ENCODE data around the gene TMEM63A. TPM values are rescaled to one million over a fixed set of nuclear protein-coding genes. Genes with fewer than 3 reads are reported as not detected.

Gene TMEM63A
- total and polyA plus RNA-seq, 2 experiments from 2014 or later: 11.9 to 13.5 TPM

- Histone ChIP-seq H3K9me2 (ENCODE audit: insufficient read depth) (no peaks in the 10 kb centered on the region), H3K4me3 (no peak overlapping the region), H3K9me3 (ENCODE audit: low read depth) (no peaks in the 10 kb centered on the region), H3K4me2 (ENCODE audit: unreplicated experiment) (no peak overlapping the region), H3K27ac (no peak overlapping the region), H3K36me3 (ENCODE audit: low read depth) (no peaks in the 10 kb centered on the region), H3F3A (ENCODE audit: insufficient read depth) (no peaks in the 10 kb centered on the region), H4K20me1 (ENCODE audit: insufficient read depth) (no peaks in the 10 kb centered on the region), H3K79me2 (ENCODE audit: insufficient read depth) (no peaks in the 10 kb centered on the region), H2AFZ (no peak overlapping the region), H3K9ac (no peak overlapping the region), H3K27me3 (replicated peaks; ENCODE audit: insufficient read depth) (no peaks in the 10 kb centered on the region), H3K4me1 (ENCODE audit: insufficient read depth) (no peaks in the 10 kb centered on the region)
- TF ChIP-seq EZH2phosphoT487 (IDR thresholded peaks at IDR 0.05; ENCODE audit: insufficient read depth, low read depth): no peak
- TF ChIP-seq EZH2 (IDR thresholded peaks at IDR 0.05; ENCODE audit: insufficient read depth, poor library complexity, severe bottlenecking): no peak
- WGBS, 2 experiments (ENCODE audit: low coverage in 1 of 2, low lambda C conversion rate in 2 of 2, missing lambda C conversion rate in 2 of 2): 83 to 89% methylated on average over 20 of the region's 20 CpGs
- in situ Hi-C loops (cut with MboI): no loop called here
- no peak for DNase-seq
Measured at GRCh38 chr1:225846331-225847310, 35.6 kb downstream of the TMEM63A start.

- H3K4me3 ChIP-seq: no peak overlapping the region
- 40 to 56% methylated on average over 11 to 13 of the region's 13 CpGs for WGBS, 2 experiments (ENCODE audit: low coverage in 1 of 2, low lambda C conversion rate in 2 of 2, missing lambda C conversion rate in 2 of 2)
- no peaks in the 10 kb centered on the region for H3K4me1 ChIP-seq (ENCODE audit: insufficient read depth)
- H3K79me2 ChIP-seq (ENCODE audit: insufficient read depth): no peaks in the 10 kb centered on the region
- in situ Hi-C loops (cut with MboI): no loop called here
- DNase-seq: peak; percentile 90
- no peaks in the 10 kb centered on the region for H3K36me3 ChIP-seq (ENCODE audit: low read depth)
- no peaks in the 10 kb centered on the region for H4K20me1 ChIP-seq (ENCODE audit: insufficient read depth)
- H3K4me2 ChIP-seq (ENCODE audit: unreplicated experiment): no peak overlapping the region
- H3K9me2 ChIP-seq (ENCODE audit: insufficient read depth): no peaks in the 10 kb centered on the region
- no peaks in the 10 kb centered on the region for H3K9me3 ChIP-seq (ENCODE audit: low read depth)
- no peak overlapping the region for H2AFZ ChIP-seq
- H3K27ac ChIP-seq: no peak overlapping the region
- H3K27me3 ChIP-seq (replicated peaks; ENCODE audit: insufficient read depth): no peaks in the 10 kb centered on the region
- no peak overlapping the region for H3K9ac ChIP-seq
- H3F3A ChIP-seq (ENCODE audit: insufficient read depth): no peaks in the 10 kb centered on the region
- TF ChIP-seq EZH2phosphoT487 (IDR thresholded peaks at IDR 0.05; ENCODE audit: insufficient read depth, low read depth) (no peak), EZH2 (IDR thresholded peaks at IDR 0.05; ENCODE audit: insufficient read depth, poor library complexity, severe bottlenecking) (no peak)
Measured at GRCh38 chr1:225845571-225846259, 36.5 kb downstream of the TMEM63A start.

GRCh38 chr1:225845097-225845496, 37.1 kb downstream of the TMEM63A start:
- Histone ChIP-seq H3K27ac (no peak overlapping the region), H3K4me2 (ENCODE audit: unreplicated experiment) (no peak overlapping the region), H3K36me3 (ENCODE audit: low read depth) (no peaks in the 10 kb centered on the region), H3K4me1 (ENCODE audit: insufficient read depth) (no peaks in the 10 kb centered on the region), H3K9ac (no peak overlapping the region), H3K79me2 (ENCODE audit: insufficient read depth) (no peaks in the 10 kb centered on the region), H2AFZ (no peak overlapping the region), H3K27me3 (replicated peaks; ENCODE audit: insufficient read depth) (no peaks in the 10 kb centered on the region), H3K4me3 (no peak overlapping the region), H3K9me2 (ENCODE audit: insufficient read depth) (no peaks in the 10 kb centered on the region), H3K9me3 (ENCODE audit: low read depth) (no peaks in the 10 kb centered on the region), H3F3A (ENCODE audit: insufficient read depth) (no peaks in the 10 kb centered on the region), H4K20me1 (ENCODE audit: insufficient read depth) (no peaks in the 10 kb centered on the region)
- WGBS, 2 experiments (ENCODE audit: low coverage in 1 of 2, low lambda C conversion rate in 2 of 2, missing lambda C conversion rate in 2 of 2): 76 to 88% methylated on average over 6 to 14 of the region's 14 CpGs
- TF ChIP-seq EZH2phosphoT487 (IDR thresholded peaks at IDR 0.05; ENCODE audit: insufficient read depth, low read depth): no peak
- no peak for TF ChIP-seq EZH2 (IDR thresholded peaks at IDR 0.05; ENCODE audit: insufficient read depth, poor library complexity, severe bottlenecking)
- in situ Hi-C loops (cut with MboI): no loop called here
- no peak for DNase-seq

GRCh38 chr1:225844236-225845061, 37.7 kb downstream of the TMEM63A start:
- Histone ChIP-seq H3K9me3 (ENCODE audit: low read depth) (no peaks in the 10 kb centered on the region), H3K4me2 (ENCODE audit: unreplicated experiment) (no peak overlapping the region), H3K4me3 (no peak overlapping the region), H3K27me3 (replicated peaks; ENCODE audit: insufficient read depth) (no peaks in the 10 kb centered on the region), H3K9ac (no peak overlapping the region), H3K79me2 (ENCODE audit: insufficient read depth) (no peaks in the 10 kb centered on the region), H3K36me3 (ENCODE audit: low read depth) (no peaks in the 10 kb centered on the region), H2AFZ (no peak overlapping the region), H3F3A (ENCODE audit: insufficient read depth) (no peaks in the 10 kb centered on the region), H4K20me1 (ENCODE audit: insufficient read depth) (no peaks in the 10 kb centered on the region), H3K4me1 (ENCODE audit: insufficient read depth) (no peaks in the 10 kb centered on the region), H3K27ac (no peak overlapping the region), H3K9me2 (ENCODE audit: insufficient read depth) (no peaks in the 10 kb centered on the region)
- DNase-seq: no peak
- in situ Hi-C loops (cut with MboI): no loop called here
- TF ChIP-seq EZH2phosphoT487 (IDR thresholded peaks at IDR 0.05; ENCODE audit: insufficient read depth, low read depth) (no peak), EZH2 (IDR thresholded peaks at IDR 0.05; ENCODE audit: insufficient read depth, poor library complexity, severe bottlenecking) (no peak)
- 81 to 87% methylated on average over 18 of the region's 18 CpGs for WGBS, 2 experiments (ENCODE audit: low coverage in 1 of 2, low lambda C conversion rate in 2 of 2, missing lambda C conversion rate in 2 of 2)
